HEK293 (cell line): ENCODE results near the gene TRIM8.

Experiments
- BCL11B ChIP-seq: fragments of 450-650 bp; formaldehyde crosslinking; IDR thresholded peaks from 2 replicates; pipeline ENCODE4 v1.5.1; 2016; ENCODE audit warnings: low read depth, missing biosample characterization, missing genetic modification characterization
- FEZF1 ChIP-seq: fragments of 450-650 bp; formaldehyde crosslinking; IDR thresholded peaks from 2 replicates; pipeline ENCODE4 v1.5.1; 2016; ENCODE audit warnings: missing biosample characterization, missing genetic modification characterization
- GLI2 ChIP-seq: fragments of 450-650 bp; formaldehyde crosslinking; IDR thresholded peaks from 2 replicates; pipeline ENCODE4; 2017; ENCODE audit warnings: missing biosample characterization, missing genetic modification characterization, low read depth, borderline replicate concordance
- INSM2 ChIP-seq: fragments of 450-650 bp; formaldehyde crosslinking; IDR thresholded peaks from 2 replicates; pipeline ENCODE4 v1.5.1; 2016; ENCODE audit warnings: missing biosample characterization, missing genetic modification characterization
- KLF9 ChIP-seq: fragments of 450-650 bp; formaldehyde crosslinking; IDR thresholded peaks from 2 replicates; pipeline ENCODE4 v1.5.1; 2016; ENCODE audit warnings: missing biosample characterization, missing genetic modification characterization, low read depth
- MEIS1 ChIP-seq: sonication (generic); formaldehyde crosslinking; IDR thresholded peaks from 2 replicates; pipeline ENCODE4 v1.8.1; 2022; ENCODE audit warnings: missing genetic modification reagents, mild to moderate bottlenecking, borderline replicate concordance
- SP2 ChIP-seq: fragments of 450-650 bp; formaldehyde crosslinking; IDR thresholded peaks from 2 replicates; pipeline ENCODE4 v1.5.1; 2016; ENCODE audit warnings: missing biosample characterization, missing genetic modification characterization
- TCF7L2 ChIP-seq: IDR thresholded peaks from 2 replicates; pipeline ENCODE4 v1.6.1; 2011; ENCODE audit warnings: low read depth, mild to moderate bottlenecking, inconsistent platforms, low read length, moderate library complexity, borderline replicate concordance
- YY1 ChIP-seq: fragments of 450-650 bp; formaldehyde crosslinking; IDR thresholded peaks from 2 replicates; pipeline ENCODE4 v1.5.1; 2018; ENCODE audit warnings: missing biosample characterization, missing genetic modification characterization
- ZBTB8A ChIP-seq: fragments of 450-650 bp; formaldehyde crosslinking; IDR thresholded peaks from 2 replicates; pipeline ENCODE4 v1.5.1; 2016; ENCODE audit warnings: missing biosample characterization, missing genetic modification characterization
- ZEB2 ChIP-seq: fragments of 450-650 bp; formaldehyde crosslinking; IDR thresholded peaks from 2 replicates; pipeline ENCODE4 v1.5.1; 2016; ENCODE audit warnings: missing biosample characterization, missing genetic modification characterization
- ZFP69B ChIP-seq: fragments of 450-650 bp; formaldehyde crosslinking; IDR thresholded peaks from 2 replicates; pipeline ENCODE4 v1.5.1; 2016; ENCODE audit warnings: missing biosample characterization, missing genetic modification characterization
- ZNF221 ChIP-seq: fragments of 450-650 bp; formaldehyde crosslinking; IDR thresholded peaks from 2 replicates; pipeline ENCODE4 v1.5.1; 2017; ENCODE audit warnings: missing biosample characterization, missing genetic modification characterization, borderline replicate concordance
- ZNF23 ChIP-seq: fragments of 450-650 bp; formaldehyde crosslinking; IDR thresholded peaks from 2 replicates; pipeline ENCODE4 v1.5.1; 2016; ENCODE audit warnings: missing biosample characterization, missing genetic modification characterization, borderline replicate concordance
- ZNF341 ChIP-seq: fragments of 450-650 bp; formaldehyde crosslinking; IDR thresholded peaks from 2 replicates; pipeline ENCODE4; 2016; ENCODE audit warnings: low read depth, missing biosample characterization, missing genetic modification characterization
- ZNF426 ChIP-seq: fragments of 450-650 bp; formaldehyde crosslinking; IDR thresholded peaks from 2 replicates; pipeline ENCODE4 v1.5.1; 2017; ENCODE audit warnings: missing biosample characterization, missing genetic modification characterization, mild to moderate bottlenecking, inconsistent platforms, moderate library complexity
- ZNF449 ChIP-seq: fragments of 450-650 bp; formaldehyde crosslinking; IDR thresholded peaks from 2 replicates; pipeline ENCODE4 v1.5.1; 2017; ENCODE audit warnings: missing biosample characterization, mild to moderate bottlenecking, missing genetic modification characterization, moderate library complexity
- ZNF521 ChIP-seq: fragments of 450-650 bp; formaldehyde crosslinking; IDR thresholded peaks from 2 replicates; pipeline ENCODE4 v1.5.1; 2017; ENCODE audit warnings: missing biosample characterization, mild to moderate bottlenecking, missing genetic modification characterization
- ZNF548 ChIP-seq: fragments of 450-650 bp; formaldehyde crosslinking; IDR thresholded peaks from 2 replicates; pipeline ENCODE4 v1.5.1; 2016; ENCODE audit warnings: missing biosample characterization, missing genetic modification characterization
- ZNF558 ChIP-seq: fragments of 450-650 bp; formaldehyde crosslinking; IDR thresholded peaks from 2 replicates; pipeline ENCODE4 v1.5.1; 2016; ENCODE audit warnings: missing biosample characterization, missing genetic modification characterization
- ZNF624 ChIP-seq: fragments of 450-650 bp; formaldehyde crosslinking; IDR thresholded peaks from 2 replicates; pipeline ENCODE4 v1.5.1; 2017; ENCODE audit warnings: missing biosample characterization, missing genetic modification characterization
- ZNF658 ChIP-seq: fragments of 450-650 bp; formaldehyde crosslinking; IDR thresholded peaks from 2 replicates; pipeline ENCODE4; 2016; ENCODE audit warnings: missing biosample characterization, missing genetic modification characterization
- ZNF830 ChIP-seq: fragments of 450-650 bp; IDR thresholded peaks from 2 replicates; pipeline ENCODE4 v1.5.0; 2018; ENCODE audit warnings: missing biosample characterization, missing genetic modification characterization, low read depth, mild to moderate bottlenecking, moderate library complexity
- ZNF837 ChIP-seq: fragments of 450-650 bp; formaldehyde crosslinking; IDR thresholded peaks from 2 replicates; pipeline ENCODE4 v1.5.1; 2016; ENCODE audit warnings: missing biosample characterization, missing genetic modification characterization
- ZSCAN30 ChIP-seq: fragments of 450-650 bp; IDR thresholded peaks from 2 replicates; pipeline ENCODE4 v1.5.1; 2018; ENCODE audit warnings: missing biosample characterization, mild to moderate bottlenecking, missing genetic modification characterization, moderate library complexity
- TF ChIP-seq, protein P1 (sequence below): fragments of 450-650 bp; formaldehyde crosslinking; IDR thresholded peaks from 2 replicates; pipeline ENCODE4 v1.5.1; 2016; ENCODE audit warnings: missing biosample characterization, missing genetic modification characterization
- TF ChIP-seq, protein P2 (sequence below): fragments of 450-650 bp; formaldehyde crosslinking; IDR thresholded peaks from 2 replicates; pipeline ENCODE4 v1.5.1; 2016; ENCODE audit warnings: missing biosample characterization, missing genetic modification characterization
- TF ChIP-seq, protein P3 (sequence below): fragments of 450-650 bp; formaldehyde crosslinking; IDR thresholded peaks from 2 replicates; pipeline ENCODE4 v1.5.1; 2016; ENCODE audit warnings: missing biosample characterization, missing genetic modification characterization

TRIM8 gene

DNA sequence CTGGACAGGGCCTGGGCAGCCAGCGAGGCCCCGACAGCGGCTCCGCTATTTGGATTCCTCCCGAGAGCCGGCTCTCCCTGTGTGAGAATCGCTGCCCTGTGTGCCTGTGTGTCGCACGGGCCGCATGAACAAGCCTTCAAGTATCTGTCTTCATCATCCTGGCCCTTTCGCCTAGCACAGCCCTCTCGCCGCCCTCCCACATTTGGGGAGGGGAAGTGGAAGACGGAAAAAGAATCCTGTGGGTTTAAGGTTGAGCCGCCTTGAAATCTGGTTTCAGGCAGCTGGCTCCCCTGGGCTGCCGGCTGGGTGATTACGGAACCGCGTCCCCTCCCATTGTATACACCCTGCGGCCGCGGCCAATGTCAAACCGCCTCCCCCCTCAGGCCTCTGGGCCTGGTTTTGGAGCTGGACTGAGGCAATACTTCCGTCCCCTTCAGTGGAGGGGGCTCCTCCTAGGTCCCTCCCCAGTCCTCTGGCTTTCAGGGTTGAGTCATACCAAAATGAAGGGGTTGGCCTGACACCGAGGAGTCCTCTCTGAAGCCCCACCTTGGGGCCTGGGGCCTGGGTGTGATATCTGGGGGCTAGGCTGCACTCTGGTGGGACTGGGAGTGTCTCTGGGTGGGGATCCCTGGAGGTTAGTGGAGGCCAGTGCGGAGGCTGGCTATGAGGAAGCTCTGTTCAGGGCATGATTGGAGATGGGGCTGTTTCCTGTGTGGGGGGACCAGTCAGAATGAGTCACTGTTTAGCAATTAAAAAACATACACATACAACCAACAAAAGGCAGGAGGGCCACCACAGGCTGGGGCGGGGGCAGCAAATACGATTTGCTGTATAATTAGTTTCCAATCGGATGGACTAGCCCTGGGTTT, 1.7 kb downstream of the TRIM8 start (continued):
- TF ChIP-seq FEZF1 (tag by site-specific recombination) (peak; percentile 46), ZNF548 (tag by site-specific recombination) (no peak), GLI2 (tag by site-specific recombination) (no peak), ZNF624 (tag by site-specific recombination) (no peak), ZNF221 (tag by site-specific recombination) (no peak), ZNF658 (tag by site-specific recombination) (no peak), BCL11B (tag by site-specific recombination) (no peak), ZNF341 (no peak; the same call in 1 of the 2 replicates), ZNF449 (tag by site-specific recombination) (0 out of 2 replicates have a peak, but pooled peaks have one; percentile 75), TCF7L2 (no peak), ZSCAN30 (tag by site-specific recombination) (no peak; the same call in 1 of the 2 replicates), MEIS1 (no peak), ZNF426 (no peak), SP2 (tag by site-specific recombination) (peak; percentile 79), ZNF837 (tag by site-specific recombination) (no peak), ZEB2 (tag by site-specific recombination) (peak; percentile 89), INSM2 (tag by site-specific recombination) (no peak), ZNF521 (tag by site-specific recombination) (no peak), YY1 (no peak), ZNF830 (no peak), KLF9 (tag by site-specific recombination) (0 out of 2 replicates have a peak, but pooled peaks have one; percentile 59), ZNF558 (tag by site-specific recombination) (no peak), ZBTB8A (tag by site-specific recombination) (peak; percentile 34), ZFP69B (tag by site-specific recombination) (peak; percentile 53; the same call in 1 of the 2 replicates), ZNF23 (tag by site-specific recombination) (no peak)
- TF ChIP-seq, protein P1, sequence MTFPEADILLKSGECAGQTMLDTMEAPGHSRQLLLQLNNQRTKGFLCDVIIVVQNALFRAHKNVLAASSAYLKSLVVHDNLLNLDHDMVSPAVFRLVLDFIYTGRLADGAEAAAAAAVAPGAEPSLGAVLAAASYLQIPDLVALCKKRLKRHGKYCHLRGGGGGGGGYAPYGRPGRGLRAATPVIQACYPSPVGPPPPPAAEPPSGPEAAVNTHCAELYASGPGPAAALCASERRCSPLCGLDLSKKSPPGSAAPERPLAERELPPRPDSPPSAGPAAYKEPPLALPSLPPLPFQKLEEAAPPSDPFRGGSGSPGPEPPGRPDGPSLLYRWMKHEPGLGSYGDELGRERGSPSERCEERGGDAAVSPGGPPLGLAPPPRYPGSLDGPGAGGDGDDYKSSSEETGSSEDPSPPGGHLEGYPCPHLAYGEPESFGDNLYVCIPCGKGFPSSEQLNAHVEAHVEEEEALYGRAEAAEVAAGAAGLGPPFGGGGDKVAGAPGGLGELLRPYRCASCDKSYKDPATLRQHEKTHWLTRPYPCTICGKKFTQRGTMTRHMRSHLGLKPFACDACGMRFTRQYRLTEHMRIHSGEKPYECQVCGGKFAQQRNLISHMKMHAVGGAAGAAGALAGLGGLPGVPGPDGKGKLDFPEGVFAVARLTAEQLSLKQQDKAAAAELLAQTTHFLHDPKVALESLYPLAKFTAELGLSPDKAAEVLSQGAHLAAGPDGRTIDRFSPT (tag by site-specific recombination), result peak; percentile 57
- TF ChIP-seq, protein P2, sequence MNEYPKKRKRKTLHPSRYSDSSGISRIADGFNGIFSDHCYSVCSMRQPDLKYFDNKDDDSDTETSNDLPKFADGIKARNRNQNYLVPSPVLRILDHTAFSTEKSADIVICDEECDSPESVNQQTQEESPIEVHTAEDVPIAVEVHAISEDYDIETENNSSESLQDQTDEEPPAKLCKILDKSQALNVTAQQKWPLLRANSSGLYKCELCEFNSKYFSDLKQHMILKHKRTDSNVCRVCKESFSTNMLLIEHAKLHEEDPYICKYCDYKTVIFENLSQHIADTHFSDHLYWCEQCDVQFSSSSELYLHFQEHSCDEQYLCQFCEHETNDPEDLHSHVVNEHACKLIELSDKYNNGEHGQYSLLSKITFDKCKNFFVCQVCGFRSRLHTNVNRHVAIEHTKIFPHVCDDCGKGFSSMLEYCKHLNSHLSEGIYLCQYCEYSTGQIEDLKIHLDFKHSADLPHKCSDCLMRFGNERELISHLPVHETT (tag by site-specific recombination), result no peak; the same call in 1 of the 2 replicates
- TF ChIP-seq, protein P3, sequence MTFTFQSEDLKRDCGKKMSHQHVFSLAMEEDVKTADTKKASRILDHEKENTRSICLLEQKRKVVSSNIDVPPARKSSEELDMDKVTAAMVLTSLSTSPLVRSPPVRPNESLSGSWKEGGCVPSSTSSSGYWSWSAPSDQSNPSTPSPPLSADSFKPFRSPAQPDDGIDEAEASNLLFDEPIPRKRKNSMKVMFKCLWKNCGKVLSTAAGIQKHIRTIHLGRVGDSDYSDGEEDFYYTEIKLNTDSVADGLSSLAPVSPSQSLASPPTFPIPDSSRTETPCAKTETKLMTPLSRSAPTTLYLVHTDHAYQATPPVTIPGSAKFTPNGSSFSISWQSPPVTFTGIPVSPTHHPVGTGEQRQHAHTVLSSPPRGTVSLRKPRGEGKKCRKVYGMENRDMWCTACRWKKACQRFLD (tag by site-specific recombination), result no peak
